Dedifferentiated amniotic fluid mesenchymal stem cell (primary cell): ENCODE data around the gene VAPB.

Source experiments
- DNase-seq: peaks from one replicate; pipeline ENCODE4 v3.0.0-alpha.2; 2016; ENCODE audit errors: extremely low spot score

Gene VAPB

DNA sequence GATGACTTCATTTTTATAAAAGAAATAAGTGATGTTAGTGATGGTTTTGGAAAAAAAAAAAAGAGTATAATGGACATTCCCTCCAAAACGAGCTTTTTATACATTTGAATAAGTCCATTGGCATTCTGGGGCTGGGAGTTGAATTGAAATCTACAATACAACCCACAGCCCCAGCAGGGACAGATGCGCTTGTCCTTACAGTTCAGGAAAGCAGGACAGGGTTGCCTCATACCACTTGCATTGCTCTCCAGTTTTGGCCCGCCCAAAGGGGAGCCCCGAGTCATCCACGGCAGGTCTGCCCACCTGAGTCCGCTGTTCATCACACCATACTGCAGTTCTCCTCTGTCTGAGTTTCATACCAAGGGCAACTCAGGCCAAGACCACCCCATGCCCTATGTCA, 46.2 kb downstream of the VAPB start:
- no peak for DNase-seq

GRCh38 chr20:58436868-58437645, 48.0 kb downstream of the VAPB start:
- DNase-seq = no peak

DNA sequence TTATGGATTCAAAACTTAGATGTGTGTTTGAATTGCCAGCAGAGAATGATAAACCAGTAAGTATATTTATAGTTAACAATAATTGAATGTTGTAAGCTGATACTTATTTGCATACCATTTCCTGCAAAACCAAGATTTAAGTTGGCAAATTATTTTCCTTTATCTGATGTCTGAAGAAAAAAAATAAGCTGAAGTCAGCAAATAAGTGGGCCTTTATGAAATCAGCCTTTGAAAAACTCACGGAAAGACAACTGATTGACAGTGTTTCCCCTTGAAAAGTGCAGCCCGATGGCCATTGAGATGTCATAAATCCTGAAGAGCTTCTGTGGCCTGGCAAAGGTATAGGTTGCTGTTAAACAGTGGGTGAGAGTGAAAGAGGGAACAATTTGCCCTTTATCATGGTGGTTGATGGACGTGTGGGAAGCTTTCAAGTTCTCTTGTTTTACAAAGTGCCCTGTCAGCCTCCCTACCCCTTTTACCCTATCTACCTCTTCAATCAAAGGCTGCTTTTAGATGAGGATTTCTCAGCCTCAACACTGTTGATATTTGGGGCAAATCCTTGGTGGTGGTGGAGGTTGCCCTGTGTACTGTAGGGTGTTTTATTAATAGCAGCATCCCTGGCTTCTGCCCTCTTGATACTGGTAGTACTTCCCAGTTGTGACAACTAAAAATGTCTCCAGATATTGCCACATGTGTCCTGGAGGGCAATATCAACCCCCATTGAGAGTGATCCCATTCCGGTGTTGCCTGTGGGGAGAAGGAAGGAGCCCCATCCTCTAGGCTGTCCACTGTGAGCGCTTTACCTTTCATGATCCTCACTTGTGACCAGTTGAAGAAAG, 50.2 kb downstream of the VAPB start:
- DNase-seq = no peak

DNA sequence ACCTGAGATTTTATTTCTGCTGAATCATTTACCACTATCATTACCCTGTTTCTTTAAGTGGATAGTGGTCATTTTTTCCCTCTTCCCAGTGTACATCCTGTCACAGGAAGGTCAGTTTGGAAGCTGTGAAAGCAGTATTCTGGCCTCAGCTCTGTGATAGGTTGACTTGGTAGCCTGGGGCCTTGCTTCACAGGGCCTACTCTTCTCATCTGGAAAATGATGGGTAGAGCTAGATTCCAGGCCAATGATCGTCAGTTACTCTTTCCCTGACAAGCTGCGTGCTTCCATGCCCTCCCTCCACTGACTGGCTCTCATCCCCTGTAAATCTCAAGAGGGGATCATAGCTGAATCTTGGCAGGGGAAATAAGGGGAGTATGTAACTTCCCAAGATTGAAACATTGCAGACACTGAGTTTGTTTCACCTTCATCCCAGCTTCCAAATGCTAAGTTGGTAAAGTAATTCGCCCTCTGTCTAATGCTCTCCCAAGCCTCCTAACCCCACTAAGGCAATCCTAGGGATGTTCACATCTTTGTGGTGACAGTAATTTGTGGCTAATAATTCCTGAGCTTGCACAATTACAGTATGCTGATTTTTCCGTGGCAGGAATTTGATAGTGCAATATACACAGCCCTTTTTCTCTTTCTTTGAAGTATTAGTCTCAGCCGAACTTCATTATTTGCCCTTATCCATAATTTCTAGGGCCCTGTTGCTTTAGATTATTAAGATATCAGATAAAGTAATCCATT, 51.2 kb downstream of the VAPB start:
- no peak for DNase-seq

GRCh38 chr20:58441723-58442122, 52.7 kb downstream of the VAPB start:
- no peak for DNase-seq

- DNase-seq = no peak
These were observed 55.8 kb downstream of the VAPB start for GRCh38 chr20:58444746-58445255.

GRCh38 chr20:58446264-58446959, 57.4 kb downstream of the VAPB start:
- DNase-seq = no peak

DNA sequence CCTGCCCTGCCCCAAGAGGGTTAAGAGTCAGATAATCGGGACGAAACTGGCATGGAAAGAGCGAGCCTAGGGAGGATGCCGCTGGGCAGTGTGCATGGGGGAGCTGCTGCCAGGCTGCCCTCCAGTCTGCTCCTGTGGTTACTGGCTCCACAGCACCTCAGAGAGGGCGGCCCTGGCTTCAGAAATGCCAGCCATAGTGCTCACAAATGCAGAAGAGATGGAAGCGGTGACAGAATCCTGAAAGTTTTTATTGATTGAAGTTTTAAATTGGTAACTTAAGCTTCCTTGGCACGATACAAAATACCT, 57.9 kb downstream of the VAPB start:
- no peak for DNase-seq

DNA sequence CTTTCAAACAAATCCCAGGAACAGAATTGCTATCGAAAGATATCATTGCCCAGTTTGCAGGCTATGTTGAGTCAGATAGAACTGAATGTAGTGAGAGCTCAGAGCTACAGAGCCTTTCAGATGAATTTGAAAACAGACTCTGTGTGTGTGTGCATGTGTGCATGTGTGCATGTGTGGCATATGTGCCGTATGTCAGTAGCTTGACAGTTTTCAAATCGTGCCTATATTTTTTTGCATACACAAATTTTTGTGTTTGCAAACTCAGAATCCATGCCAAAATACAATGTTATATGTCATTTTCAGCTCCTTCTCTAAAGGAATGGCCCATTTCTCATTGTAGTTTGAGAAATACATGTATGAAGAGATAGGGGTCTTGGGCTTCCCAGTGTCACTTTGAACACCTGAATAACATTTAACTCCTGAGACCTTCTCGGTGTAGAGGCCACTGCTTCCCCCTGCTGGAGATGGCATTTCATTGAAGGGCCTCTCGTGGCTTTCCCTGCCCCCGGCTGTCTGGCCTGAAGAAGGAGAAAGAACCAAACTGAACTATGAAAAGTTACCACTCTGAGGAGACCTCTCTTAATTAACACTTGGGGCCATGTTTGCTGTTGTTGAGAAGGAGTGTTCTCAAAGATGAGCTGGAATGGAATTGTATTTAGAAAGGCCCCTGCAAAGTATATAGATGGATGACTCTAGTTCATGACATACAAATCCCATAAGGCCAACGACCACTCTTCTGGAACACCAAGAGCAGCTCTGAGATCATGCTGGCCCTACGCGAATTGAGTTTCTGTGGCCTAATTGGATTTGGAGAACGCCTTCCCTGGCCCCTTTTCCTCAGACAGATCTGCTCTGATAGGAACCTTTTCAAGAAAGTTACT, 58.7 kb downstream of the VAPB start:
- peak; percentile 49 for DNase-seq

DNA sequence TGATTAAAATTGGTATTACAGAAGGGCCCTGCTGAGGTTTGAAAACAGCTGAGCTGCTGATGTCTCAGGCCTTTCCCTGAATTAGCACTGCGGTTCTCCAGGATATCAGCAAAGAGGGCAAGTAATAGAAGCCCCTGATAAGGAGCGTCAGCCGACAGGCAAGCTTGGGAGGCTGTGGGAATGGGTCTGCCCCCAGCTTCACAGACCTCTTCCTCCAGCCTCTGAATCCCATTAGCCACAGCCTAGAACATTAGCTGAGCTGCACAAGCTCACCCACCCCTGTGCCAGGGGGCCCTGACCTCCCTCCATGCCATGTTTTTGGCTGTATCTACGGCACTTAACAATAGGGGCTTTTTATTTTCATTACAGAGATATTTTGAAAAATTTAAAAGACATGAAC, 59.9 kb downstream of the VAPB start:
- no peak for DNase-seq

GRCh38 chr20:58449681-58450221, 60.7 kb downstream of the VAPB start:
- no peak for DNase-seq

DNA sequence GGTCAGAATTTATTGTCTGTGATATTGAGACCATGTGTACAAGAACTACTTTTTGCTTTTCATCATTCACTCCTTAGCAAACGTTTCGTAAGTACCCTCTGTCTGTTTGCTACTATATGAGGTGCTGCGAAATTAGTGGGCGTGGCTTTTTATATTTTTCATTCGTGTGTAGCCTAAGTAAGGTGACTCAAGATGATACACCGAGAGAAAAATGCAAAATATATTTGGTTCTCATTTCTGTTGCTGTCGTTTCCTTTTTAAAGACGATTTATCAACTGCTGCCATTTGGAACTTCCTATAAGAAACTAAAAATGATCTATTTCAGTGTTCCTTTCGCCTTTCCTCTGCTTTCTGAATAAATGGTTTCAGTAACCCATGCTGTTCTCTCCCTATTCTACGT, 61.2 kb downstream of the VAPB start:
- no peak for DNase-seq

DNA sequence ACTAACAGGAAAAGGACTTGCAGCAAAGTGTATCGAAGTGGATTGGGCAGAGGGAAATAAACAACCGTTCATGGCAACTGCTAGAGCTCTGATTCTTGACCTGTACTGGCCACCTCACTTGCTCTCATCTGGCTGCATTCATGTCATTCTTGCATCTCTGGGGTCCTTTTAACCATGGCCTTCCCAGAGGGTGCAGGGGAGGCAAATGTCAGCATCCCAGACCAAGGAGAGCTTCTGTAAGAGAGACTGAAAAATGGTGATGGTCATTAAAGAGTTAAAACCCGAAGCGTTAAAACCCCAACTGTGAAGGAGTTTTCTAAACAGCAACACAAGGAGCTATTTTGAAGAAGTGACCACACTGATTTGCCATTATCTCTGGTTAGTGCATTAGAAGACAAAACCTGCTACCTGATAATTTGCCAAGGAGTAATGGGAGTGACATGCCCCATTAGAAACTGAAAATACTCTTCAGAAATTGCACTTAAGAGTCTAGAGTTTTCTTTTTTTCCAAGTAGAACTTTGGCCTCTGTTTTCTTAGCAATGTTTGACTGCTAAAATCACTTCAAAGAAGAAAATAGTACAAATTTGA, 63.7 kb downstream of the VAPB start:
- no peak for DNase-seq

GRCh38 chr20:58453391-58453790, 64.4 kb downstream of the VAPB start:
- DNase-seq = no peak

GRCh38 chr20:58454460-58454859, 65.4 kb downstream of the VAPB start:
- no peak for DNase-seq

GRCh38 chr20:58457083-58457695, 68.2 kb downstream of the VAPB start:
- no peak for DNase-seq

DNA sequence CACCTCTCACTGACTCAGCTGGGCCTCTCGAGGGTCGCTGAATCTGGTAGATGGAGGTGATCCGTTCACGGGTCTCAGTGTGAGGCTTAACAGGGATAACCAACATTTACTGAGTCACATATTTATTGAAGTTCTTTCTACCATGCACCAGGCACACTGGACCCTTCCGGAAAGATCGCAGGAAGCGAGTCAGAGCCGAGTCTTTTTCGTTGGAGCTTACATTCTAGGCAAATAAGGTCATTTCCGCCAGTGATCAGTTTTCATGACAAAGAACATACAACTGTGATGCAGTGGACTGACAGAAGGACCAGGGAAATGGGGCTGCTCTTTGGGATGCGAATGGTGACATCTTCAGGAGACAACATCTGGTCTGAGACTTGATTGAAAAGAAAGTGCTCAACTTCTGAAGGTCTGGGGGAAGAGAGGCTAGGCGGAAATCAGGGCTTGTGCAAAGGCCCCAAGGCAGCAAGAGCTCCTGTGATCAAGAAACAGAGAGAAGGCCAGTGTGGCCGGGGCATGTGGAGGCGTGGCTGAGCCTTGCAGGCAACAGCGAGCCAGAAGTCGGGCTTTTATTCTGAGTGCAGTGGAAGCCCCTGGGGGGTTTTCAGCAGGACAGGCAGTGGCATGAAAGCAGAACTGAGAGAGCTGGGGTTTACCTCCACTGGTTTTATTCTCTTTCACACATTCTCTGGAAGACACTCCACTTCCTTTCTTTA, 69.5 kb downstream of the VAPB start:
- DNase-seq = no peak

DNA sequence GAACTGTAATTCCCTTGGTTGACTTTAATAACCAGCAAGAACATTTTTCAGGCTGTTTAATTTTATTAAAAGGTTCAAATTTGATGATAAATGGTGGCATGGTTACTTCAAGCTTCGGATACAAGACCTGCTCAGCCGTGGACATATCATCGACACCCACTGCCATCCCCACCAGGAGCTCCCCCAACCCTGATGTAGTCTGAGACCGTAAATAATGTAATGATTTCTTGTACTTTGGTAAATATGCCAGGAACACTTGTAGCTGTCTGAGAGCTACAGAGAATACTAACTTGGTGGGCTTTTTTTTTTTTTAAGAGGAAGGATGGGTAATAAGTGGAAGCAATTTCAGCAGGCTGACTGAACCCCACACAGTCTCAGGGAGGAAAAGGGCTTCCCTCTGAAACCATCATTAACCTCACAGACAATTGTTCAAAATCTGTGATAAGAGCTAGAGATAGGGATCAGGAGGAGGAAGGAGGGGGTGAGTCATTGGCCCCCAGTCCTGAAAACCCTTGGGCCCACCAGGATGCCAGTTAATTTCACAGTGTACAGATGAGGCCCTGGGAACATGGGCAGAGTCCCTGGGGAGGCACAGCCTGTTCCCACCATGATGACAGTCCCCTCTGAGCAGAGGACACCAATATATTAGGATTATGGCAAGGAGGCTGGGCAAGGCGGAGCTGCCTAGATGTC, 70.2 kb downstream of the VAPB start:
- no peak for DNase-seq
